ENCODE measurements around the gene ZNFX1.

The ZNFX1 gene

GRCh38 chr20:49259284-49259683 is 18.6 kb downstream of the ZNFX1 start:
- Histone ChIP-seq H3K27ac (ENCODE audit: extremely low read depth, low read depth, low read length) (no peak overlapping the region), H3K4me1 (ENCODE audit: control insufficient read depth, insufficient read depth, low read length) (no peaks in the 10 kb centered on the region), H3K36me3 (ENCODE audit: control insufficient read depth in 2 of 2, insufficient read depth in 1 of 2, low read length in 2 of 2) (peaks cover 26 to 85% of the 10 kb centered on the region in 2 experiments; a peak in 2 of 3 replicates), H3K9me3 (ENCODE audit: control insufficient read depth, insufficient read depth, low read depth, low read length) (no peaks in the 10 kb centered on the region), H3K4me3 (ENCODE audit: low read depth, low read length) (no peak overlapping the region)
- TF ChIP-seq ZNF248 (tag by site-specific recombination; IDR thresholded peaks at IDR 0.05) (no peak), ZNF776 (tag by site-specific recombination; IDR thresholded peaks at IDR 0.05; ENCODE audit: borderline replicate concordance) (no peak)
- CTCF ChIA-PET: interaction anchor here (0.6 kb wide), 1 partner anchor 61 kb away, joined by 6 read pairs; no protein-coding TSS in a partner anchor
- POLR2A ChIA-PET: no interaction called here

GRCh38 chr20:49256261-49256660 is 21.6 kb downstream of the ZNFX1 start:
- Histone ChIP-seq H3K4me3 (ENCODE audit: low read depth, low read length) (no peak overlapping the region), H3K4me1 (ENCODE audit: control insufficient read depth, insufficient read depth, low read length) (no peaks in the 10 kb centered on the region), H3K9me3 (ENCODE audit: control insufficient read depth, insufficient read depth, low read depth, low read length) (no peaks in the 10 kb centered on the region), H3K36me3 (ENCODE audit: control insufficient read depth in 2 of 2, insufficient read depth in 1 of 2, low read length in 2 of 2) (peaks cover 40 to 86% of the 10 kb centered on the region in 2 experiments; a peak in 2 of 3 replicates), H3K27ac (ENCODE audit: extremely low read depth, low read depth, low read length) (no peak overlapping the region)
- CTCF ChIA-PET: interaction anchor here (0.6 kb wide), 1 partner anchor 285 kb away, joined by 3 read pairs; no protein-coding TSS in a partner anchor
- TF ChIP-seq HIC1 (tag by site-specific recombination; IDR thresholded peaks at IDR 0.05) (no peak), ZNF843 (tag by site-specific recombination; IDR thresholded peaks at IDR 0.05) (no peak), ZNF792 (tag by site-specific recombination; IDR thresholded peaks at IDR 0.05) (no peak), SCRT2 (tag by site-specific recombination; IDR thresholded peaks at IDR 0.05) (peak; percentile 36; the same call in 1 of the 2 replicates)
- POLR2A ChIA-PET: no interaction called here

GRCh38 chr20:49252556-49253350 is 25.1 kb downstream of the ZNFX1 start:
- CTCF ChIA-PET: interaction anchor here (0.6 to 1.3 kb wide), 3 partner anchors 68 to 80 kb away, joined by 3 to 4 read pairs (median 4); no protein-coding TSS in a partner anchor
- no peaks in the 10 kb centered on the region for H3K9me3 ChIP-seq (ENCODE audit: control insufficient read depth, insufficient read depth, low read depth, low read length)
- no peak overlapping the region for H3K27ac ChIP-seq (ENCODE audit: extremely low read depth, low read depth, low read length)
- peak; percentile 24; the same call in 1 of the 2 replicates for TF ChIP-seq FEZF1 (tag by site-specific recombination; IDR thresholded peaks at IDR 0.05)
- TF ChIP-seq ZBTB8A (tag by site-specific recombination; IDR thresholded peaks at IDR 0.05): no peak
- TF ChIP-seq ZNF404 (tag by site-specific recombination; IDR thresholded peaks at IDR 0.05): no peak
- no peak for TF ChIP-seq ZFP69B (tag by site-specific recombination; IDR thresholded peaks at IDR 0.05)
- TF ChIP-seq ZNF221 (tag by site-specific recombination; IDR thresholded peaks at IDR 0.05; ENCODE audit: borderline replicate concordance): no peak
- TF ChIP-seq ZNF341 (tag by site-specific recombination; IDR thresholded peaks at IDR 0.05; ENCODE audit: low read depth): no peak
- H3K4me1 ChIP-seq (ENCODE audit: control insufficient read depth, insufficient read depth, low read length): no peaks in the 10 kb centered on the region
- POLR2A ChIA-PET: interaction anchor here (0.9 to 1.1 kb wide), 2 partner anchors 10 to 49 kb away, joined by 3 to 5 read pairs; no protein-coding TSS in a partner anchor
- H3K4me3 ChIP-seq (ENCODE audit: low read depth, low read length): no peak overlapping the region
- peaks cover 26 to 87% of the 10 kb centered on the region in 2 experiments; a peak in 2 of 3 replicates for H3K36me3 ChIP-seq (ENCODE audit: control insufficient read depth in 2 of 2, insufficient read depth in 1 of 2, low read length in 2 of 2)

GRCh38 chr20:49248879-49249665 is 28.8 kb downstream of the ZNFX1 start:
- CTCF ChIA-PET: interaction anchor here (0.6 to 1.3 kb wide), 4 partner anchors 71 to 288 kb away, joined by 3 to 4 read pairs (median 4); no protein-coding TSS in a partner anchor
- H3K9me3 ChIP-seq (ENCODE audit: control insufficient read depth, insufficient read depth, low read depth, low read length): no peaks in the 10 kb centered on the region
- H3K4me1 ChIP-seq (ENCODE audit: control insufficient read depth, insufficient read depth, low read length): no peaks in the 10 kb centered on the region; the same call in 1 of the 2 replicates
- H3K4me3 ChIP-seq (ENCODE audit: low read depth, low read length): no peak overlapping the region
- no peak for TF ChIP-seq SCRT2 (tag by site-specific recombination; IDR thresholded peaks at IDR 0.05)
- TF ChIP-seq MEIS1 (CRISPR knock-in tag; IDR thresholded peaks at IDR 0.05; ENCODE audit: borderline replicate concordance): no peak
- TF ChIP-seq SETDB1 (IDR thresholded peaks at IDR 0.05; ENCODE audit: insufficient read length, low read length): no peak
- TF ChIP-seq ATF2 (tag by site-specific recombination; IDR thresholded peaks at IDR 0.05; ENCODE audit: low read depth): 0 out of 2 replicates have a peak, but pooled peaks have one; percentile 25
- no peak for TF ChIP-seq ZNF148 (tag by site-specific recombination; IDR thresholded peaks at IDR 0.05; ENCODE audit: borderline replicate concordance)
- no peak for TF ChIP-seq ZNF544 (tag by site-specific recombination; IDR thresholded peaks at IDR 0.05)
- TF ChIP-seq ZSCAN30 (tag by site-specific recombination; IDR thresholded peaks at IDR 0.05): no peak
- peaks cover 23 to 87% of the 10 kb centered on the region in 2 experiments; a peak in 2 of 3 replicates for H3K36me3 ChIP-seq (ENCODE audit: control insufficient read depth in 2 of 2, insufficient read depth in 1 of 2, low read length in 2 of 2)
- no peak overlapping the region for H3K27ac ChIP-seq (ENCODE audit: extremely low read depth, low read depth, low read length)
- POLR2A ChIA-PET: no interaction called here

Data from HEK293 (cell line).